DND-41 (cell line): Measurements from ENCODE around the gene MED8.

Experiments
- ATAC-seq: fragments of 200-7000 bp; cut with Tn5 transposase; 3 replicates; pipeline ENCODE4 v1.9.1; 2021; ENCODE audit warnings: low read depth; ENCODE audit not compliant: insufficient read depth
- DNase-seq: peaks from one replicate; pipeline ENCODE4 v3.0.0-alpha.2; 2020
- H2AFZ ChIP-seq: 2 replicates; pipeline ENCODE4 v1.6.0; 2012; ENCODE audit warnings: low read depth, low read length
- H3K27ac ChIP-seq: 2 replicates; pipeline ENCODE4 v1.5.1; 2012; ENCODE audit warnings: low read length, inconsistent platforms
- H3K27me3 ChIP-seq: fragments of 200-600 bp; sonication (generic); 2 replicates; pipeline ENCODE4 v1.6.0; 2012; ENCODE audit warnings: low read length, mild to moderate bottlenecking, inconsistent platforms; ENCODE audit not compliant: insufficient read depth, poor library complexity
- H3K36me3 ChIP-seq: 2 replicates; pipeline ENCODE4 v1.5.1; 2012; ENCODE audit warnings: low read length, inconsistent platforms; ENCODE audit not compliant: insufficient read depth
- H3K4me1 ChIP-seq: 2 replicates; pipeline ENCODE4 v1.5.1; 2012; ENCODE audit warnings: mild to moderate bottlenecking, low read length; ENCODE audit not compliant: insufficient read depth
- H3K4me2 ChIP-seq: 2 replicates; pipeline ENCODE4 v1.6.0; 2012; ENCODE audit warnings: mild to moderate bottlenecking, moderate library complexity, low read length, inconsistent platforms; ENCODE audit not compliant: insufficient read depth
- H3K4me3 ChIP-seq, 2 experiments: fragments of 200-600 bp in 1 of 2; shearing (Covaris generic) in 1 of 2; 2 replicates each; pipeline ENCODE4 v1.5.1; 2012 to 2016; ENCODE audit warnings: inconsistent platforms in 2 of 2, low read length in 2 of 2, mild to moderate bottlenecking in 2 of 2, low read depth in 1 of 2, moderate library complexity in 1 of 2
- H3K79me2 ChIP-seq: 2 replicates; pipeline ENCODE4 v1.6.0; 2012; ENCODE audit warnings: low read length, inconsistent platforms; ENCODE audit not compliant: insufficient read depth
- H3K9ac ChIP-seq: 2 replicates; pipeline ENCODE4 v1.6.0; 2012; ENCODE audit warnings: low read depth, mild to moderate bottlenecking, inconsistent platforms, low read length, moderate library complexity
- H3K9me3 ChIP-seq: 2 replicates; pipeline ENCODE4 v1.5.1; 2012; ENCODE audit warnings: low read length, moderate library complexity, mild to moderate bottlenecking, inconsistent platforms; ENCODE audit not compliant: insufficient read depth, severe bottlenecking
- H4K20me1 ChIP-seq: 2 replicates; pipeline ENCODE4 v1.6.0; 2012; ENCODE audit warnings: low read length; ENCODE audit not compliant: insufficient read depth
- EZH2 ChIP-seq: IDR thresholded peaks from 3 replicates; pipeline ENCODE4 v1.6.1; 2012; ENCODE audit warnings: borderline replicate concordance, low read depth, mild to moderate bottlenecking, moderate library complexity, low read length, inconsistent platforms; ENCODE audit not compliant: severe bottlenecking
- TF ChIP-seq, protein P1 (sequence below): IDR thresholded peaks from 2 replicates; pipeline ENCODE4 v1.5.1; 2012; ENCODE audit warnings: borderline replicate concordance, low read length, moderate library complexity, mild to moderate bottlenecking; ENCODE audit not compliant: poor library complexity, severe bottlenecking; ENCODE audit errors: extremely low read depth

Gene MED8

DNA sequence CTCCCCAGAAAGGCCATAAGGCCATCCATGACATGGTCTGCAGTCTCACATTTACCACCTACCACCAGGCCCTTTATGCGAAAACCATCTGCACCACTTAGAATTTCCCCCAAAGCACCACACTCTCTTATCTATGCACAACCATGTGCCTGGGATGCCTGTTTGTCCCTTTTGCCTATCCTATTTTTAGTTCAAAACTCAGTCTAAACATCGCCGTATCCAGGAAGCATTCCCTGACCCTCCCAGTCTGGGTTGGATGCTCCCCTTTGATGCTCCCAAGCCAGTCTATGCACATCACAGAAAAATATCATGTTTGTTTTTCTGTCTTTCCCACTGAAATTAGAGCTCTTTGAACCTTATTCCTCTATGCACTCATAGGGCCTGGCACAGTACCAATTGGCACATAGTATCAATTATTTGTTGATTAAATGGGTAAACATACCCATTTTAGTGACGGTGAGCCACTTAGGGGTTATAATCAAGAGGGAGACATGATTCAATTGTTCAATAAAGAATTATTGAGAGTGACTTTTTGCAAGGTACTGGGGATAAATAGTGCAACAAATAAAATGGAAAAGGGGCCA is 45.2 kb downstream of the MED8 start:
- no peak overlapping the region for H3K4me2 ChIP-seq
- H3K27ac ChIP-seq = no peak overlapping the region
- H3K4me3 ChIP-seq = no peak overlapping the region
- H3K27me3 ChIP-seq = no peaks in the 10 kb centered on the region
- DNase-seq = no peak
- H3K9me3 ChIP-seq = no peaks in the 10 kb centered on the region
- H2AFZ ChIP-seq = no peak overlapping the region
- no peak for TF ChIP-seq EZH2
- TF ChIP-seq, protein P1, sequence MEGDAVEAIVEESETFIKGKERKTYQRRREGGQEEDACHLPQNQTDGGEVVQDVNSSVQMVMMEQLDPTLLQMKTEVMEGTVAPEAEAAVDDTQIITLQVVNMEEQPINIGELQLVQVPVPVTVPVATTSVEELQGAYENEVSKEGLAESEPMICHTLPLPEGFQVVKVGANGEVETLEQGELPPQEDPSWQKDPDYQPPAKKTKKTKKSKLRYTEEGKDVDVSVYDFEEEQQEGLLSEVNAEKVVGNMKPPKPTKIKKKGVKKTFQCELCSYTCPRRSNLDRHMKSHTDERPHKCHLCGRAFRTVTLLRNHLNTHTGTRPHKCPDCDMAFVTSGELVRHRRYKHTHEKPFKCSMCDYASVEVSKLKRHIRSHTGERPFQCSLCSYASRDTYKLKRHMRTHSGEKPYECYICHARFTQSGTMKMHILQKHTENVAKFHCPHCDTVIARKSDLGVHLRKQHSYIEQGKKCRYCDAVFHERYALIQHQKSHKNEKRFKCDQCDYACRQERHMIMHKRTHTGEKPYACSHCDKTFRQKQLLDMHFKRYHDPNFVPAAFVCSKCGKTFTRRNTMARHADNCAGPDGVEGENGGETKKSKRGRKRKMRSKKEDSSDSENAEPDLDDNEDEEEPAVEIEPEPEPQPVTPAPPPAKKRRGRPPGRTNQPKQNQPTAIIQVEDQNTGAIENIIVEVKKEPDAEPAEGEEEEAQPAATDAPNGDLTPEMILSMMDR = no peak
- no peak overlapping the region for H3K9ac ChIP-seq
- ATAC-seq = no peak
- H3K36me3 ChIP-seq = no peaks in the 10 kb centered on the region
- H3K4me1 ChIP-seq = no peaks in the 10 kb centered on the region
- no peaks in the 10 kb centered on the region for H4K20me1 ChIP-seq
- no peaks in the 10 kb centered on the region for H3K79me2 ChIP-seq

DNA sequence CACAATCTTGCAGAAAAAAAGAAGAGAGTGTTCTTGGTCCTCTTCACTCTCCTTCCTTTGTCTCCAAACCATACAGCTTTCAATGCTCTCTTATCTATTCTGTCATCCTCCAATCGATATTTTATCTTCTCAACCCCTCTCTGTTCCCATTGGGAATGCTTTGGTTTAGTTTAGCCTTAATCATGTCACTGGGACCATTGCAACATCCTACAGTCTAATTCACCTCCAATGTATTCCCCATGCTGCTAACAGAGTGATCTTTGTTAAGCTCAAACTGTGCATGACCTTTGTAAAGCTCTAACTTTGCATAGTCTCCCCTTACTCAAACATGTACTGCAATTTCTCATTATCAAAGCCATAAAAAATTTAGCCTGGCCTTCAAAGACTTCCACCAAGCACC is 49.0 kb downstream of the MED8 start:
- Histone ChIP-seq H3K9me3 (no peaks in the 10 kb centered on the region), H3K4me3 (no peak overlapping the region)

DNA sequence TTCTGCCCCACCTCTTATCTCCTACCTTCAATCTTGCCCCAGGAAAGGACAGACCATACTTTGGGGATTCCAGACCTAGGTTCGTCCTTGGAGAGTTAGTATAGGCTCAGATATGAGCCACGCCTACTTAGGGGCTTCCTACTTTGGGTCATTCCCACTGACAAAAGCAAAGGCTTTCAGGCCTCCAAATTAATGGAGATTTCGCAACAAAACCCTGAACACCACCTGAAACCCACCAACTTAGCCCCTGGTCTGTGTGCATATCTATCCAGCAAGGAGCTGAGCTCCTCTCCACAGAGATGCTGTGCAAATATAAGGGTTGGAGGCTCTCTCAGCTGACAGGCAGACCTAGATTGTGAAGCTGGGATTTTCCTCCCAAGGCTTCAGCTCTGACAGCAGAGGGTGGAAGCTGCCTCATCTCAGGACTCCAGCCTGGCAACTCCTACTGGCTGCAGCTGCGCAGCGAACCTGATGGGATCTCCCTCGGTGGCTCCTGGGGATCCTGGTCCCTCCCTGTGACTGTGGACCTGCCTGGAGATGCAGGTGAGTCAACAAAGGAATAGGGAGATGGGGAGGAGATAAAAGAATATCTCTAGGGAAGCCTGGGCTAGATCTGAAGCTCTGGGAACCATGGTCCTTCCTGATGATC is 49.9 kb downstream of the MED8 start:
- Histone ChIP-seq H3K27me3 (peaks cover 6% of the 10 kb centered on the region), H4K20me1 (no peaks in the 10 kb centered on the region), H3K4me3 (no peak overlapping the region), H2AFZ (no peak overlapping the region), H3K9me3 (no peaks in the 10 kb centered on the region), H3K4me1 (no peaks in the 10 kb centered on the region), H3K4me2 (no peak overlapping the region), H3K36me3 (no peaks in the 10 kb centered on the region), H3K27ac (no peak overlapping the region), H3K79me2 (no peaks in the 10 kb centered on the region), H3K9ac (no peak overlapping the region)
- ATAC-seq (no peak), DNase-seq (no peak)
- TF ChIP-seq, protein P1 = no peak
- TF ChIP-seq EZH2 = no peak

More for the DNA sequence above, 49.0 kb downstream of the MED8 start:
- H3K27me3 ChIP-seq = peaks cover 6% of the 10 kb centered on the region
- no peaks in the 10 kb centered on the region for H4K20me1 ChIP-seq
- DNase-seq (no peak), ATAC-seq (no peak)
- no peak overlapping the region for H2AFZ ChIP-seq
- H3K4me2 ChIP-seq = no peak overlapping the region
- no peaks in the 10 kb centered on the region for H3K36me3 ChIP-seq
- H3K27ac ChIP-seq = no peak overlapping the region
- TF ChIP-seq, protein P1 = no peak
- TF ChIP-seq EZH2 = no peak
- H3K4me1 ChIP-seq = no peaks in the 10 kb centered on the region
- H3K79me2 ChIP-seq = no peaks in the 10 kb centered on the region
- H3K9ac ChIP-seq = no peak overlapping the region
